Nephron (organoid): ENCODE data around the gene RIC8B.

ENCODE experiments used
- H3K27ac Mint-ChIP-seq, 3 experiments: 2 replicates each; pipeline ENCODE4 v1.8.0; 2020; ENCODE audit warnings: mixed read lengths in 3 of 3, mild to moderate bottlenecking in 2 of 3, moderate library complexity in 1 of 3
- H3K27me3 Mint-ChIP-seq: 2 replicates; pipeline ENCODE4 v1.8.0; 2021; ENCODE audit warnings: low read depth, mild to moderate bottlenecking, moderate library complexity, mixed read lengths
- H3K36me3 Mint-ChIP-seq: 2 replicates; pipeline ENCODE4 v1.8.0; 2020; ENCODE audit warnings: low read depth, mixed read lengths
- H3K4me1 Mint-ChIP-seq: 2 replicates; pipeline ENCODE4 v1.8.0; 2020; ENCODE audit warnings: mixed read lengths
- H3K4me3 Mint-ChIP-seq, 3 experiments: 2 replicates each; pipeline ENCODE4 v1.8.0; 2020; ENCODE audit warnings: mild to moderate bottlenecking in 3 of 3, mixed read lengths in 3 of 3, moderate library complexity in 2 of 3
- H3K9me3 Mint-ChIP-seq: 2 replicates; pipeline ENCODE4 v1.8.0; 2020; ENCODE audit warnings: mixed read lengths
- TF ChIP-seq, protein P1 (sequence below), 3 experiments: fragments of 200-600 bp; sonication (generic); IDR thresholded peaks; one replicate each; pipeline ENCODE4 v1.5.0; 2021; ENCODE audit warnings: antibody characterized with exemption in 3 of 3; ENCODE audit not compliant: unreplicated experiment in 3 of 3

Gene RIC8B

DNA sequence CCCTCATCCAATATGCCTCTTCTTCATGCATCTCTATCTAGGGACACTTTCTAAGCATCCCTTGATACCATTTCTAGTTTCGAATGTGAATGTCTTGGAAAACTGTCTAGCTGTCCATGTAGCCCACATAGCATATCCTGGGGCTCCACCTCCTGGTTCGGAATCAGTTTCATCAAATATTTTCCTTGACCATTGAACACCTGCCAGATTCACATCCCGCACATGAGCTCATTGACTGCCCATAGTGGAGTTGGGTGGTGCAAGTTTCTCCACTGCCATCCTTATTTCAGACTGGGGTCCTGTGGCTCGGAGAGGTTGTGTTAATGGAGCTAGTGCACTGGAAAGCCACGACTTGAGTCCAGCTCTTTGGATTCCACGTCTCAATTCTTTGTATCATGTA lies 122.6 kb downstream of the RIC8B start:
- Mint-ChIP-seq H3K27me3 (peaks cover 16% of the 10 kb centered on the region), H3K27ac (peak overlapping the region in 1 of 3 experiments; percentile 87), H3K4me1 (peaks cover 19% of the 10 kb centered on the region), H3K36me3 (no peaks in the 10 kb centered on the region), H3K9me3 (no peaks in the 10 kb centered on the region), H3K4me3 (no peak overlapping the region)
- TF ChIP-seq, protein P1, sequence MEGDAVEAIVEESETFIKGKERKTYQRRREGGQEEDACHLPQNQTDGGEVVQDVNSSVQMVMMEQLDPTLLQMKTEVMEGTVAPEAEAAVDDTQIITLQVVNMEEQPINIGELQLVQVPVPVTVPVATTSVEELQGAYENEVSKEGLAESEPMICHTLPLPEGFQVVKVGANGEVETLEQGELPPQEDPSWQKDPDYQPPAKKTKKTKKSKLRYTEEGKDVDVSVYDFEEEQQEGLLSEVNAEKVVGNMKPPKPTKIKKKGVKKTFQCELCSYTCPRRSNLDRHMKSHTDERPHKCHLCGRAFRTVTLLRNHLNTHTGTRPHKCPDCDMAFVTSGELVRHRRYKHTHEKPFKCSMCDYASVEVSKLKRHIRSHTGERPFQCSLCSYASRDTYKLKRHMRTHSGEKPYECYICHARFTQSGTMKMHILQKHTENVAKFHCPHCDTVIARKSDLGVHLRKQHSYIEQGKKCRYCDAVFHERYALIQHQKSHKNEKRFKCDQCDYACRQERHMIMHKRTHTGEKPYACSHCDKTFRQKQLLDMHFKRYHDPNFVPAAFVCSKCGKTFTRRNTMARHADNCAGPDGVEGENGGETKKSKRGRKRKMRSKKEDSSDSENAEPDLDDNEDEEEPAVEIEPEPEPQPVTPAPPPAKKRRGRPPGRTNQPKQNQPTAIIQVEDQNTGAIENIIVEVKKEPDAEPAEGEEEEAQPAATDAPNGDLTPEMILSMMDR (IDR thresholded peaks at IDR 0.05; ENCODE audit: unreplicated experiment in 3 of 3) = no peak

DNA sequence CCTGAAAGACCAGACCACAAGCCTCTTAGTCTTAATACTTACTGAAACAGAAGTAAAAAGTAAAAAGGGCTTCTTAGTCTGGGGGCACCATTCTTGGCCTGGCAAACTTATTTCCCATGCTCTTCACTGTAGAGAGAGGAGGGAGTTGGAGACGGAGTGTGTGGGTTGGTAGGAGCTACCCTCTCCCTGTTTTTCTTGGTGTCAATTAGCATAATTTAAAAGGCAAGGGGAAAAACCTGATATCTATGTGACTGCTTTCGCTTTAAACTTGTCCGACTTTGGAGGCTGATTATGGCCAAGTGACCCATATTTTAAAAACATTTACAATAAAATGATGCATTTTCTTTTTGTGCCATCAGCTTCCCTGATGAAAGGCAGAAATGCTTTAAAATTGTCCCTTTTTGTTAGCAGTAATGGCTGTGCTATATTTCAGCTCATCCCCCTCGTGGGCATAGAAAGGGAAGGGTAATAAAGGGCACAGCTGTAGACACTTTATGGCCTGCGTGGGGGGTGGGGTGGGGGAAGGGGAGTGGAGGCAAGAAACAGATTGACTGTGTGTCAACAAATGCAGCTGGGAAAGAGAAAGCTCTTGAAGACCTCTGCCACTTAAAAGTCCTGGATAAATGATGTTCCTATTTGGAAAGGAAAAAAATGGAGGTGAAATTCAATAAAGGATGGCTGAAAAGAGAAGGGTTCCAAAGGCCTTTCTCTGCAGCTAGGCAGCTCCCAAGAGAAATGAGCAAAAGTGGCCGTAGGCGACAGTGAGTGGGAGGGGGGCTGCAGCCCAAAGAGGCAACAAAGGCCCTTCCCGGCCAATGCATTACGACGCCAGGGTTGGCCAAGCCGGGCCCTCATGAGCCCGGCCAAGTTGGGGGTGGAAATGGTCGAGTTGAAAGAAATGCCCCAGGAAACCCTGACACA lies 123.8 kb downstream of the RIC8B start:
- peaks cover 28% of the 10 kb centered on the region for H3K27me3 Mint-ChIP-seq
- TF ChIP-seq, protein P1 (IDR thresholded peaks at IDR 0.05; ENCODE audit: unreplicated experiment in 3 of 3) = no peak
- H3K4me3 Mint-ChIP-seq = peak overlapping the region; percentile 3 to 11 (median 6)
- H3K36me3 Mint-ChIP-seq = no peaks in the 10 kb centered on the region
- no peaks in the 10 kb centered on the region for H3K9me3 Mint-ChIP-seq
- H3K4me1 Mint-ChIP-seq = peaks cover 25% of the 10 kb centered on the region
- H3K27ac Mint-ChIP-seq = peak overlapping the region; percentile 40 to 87 (median 83)

DNA sequence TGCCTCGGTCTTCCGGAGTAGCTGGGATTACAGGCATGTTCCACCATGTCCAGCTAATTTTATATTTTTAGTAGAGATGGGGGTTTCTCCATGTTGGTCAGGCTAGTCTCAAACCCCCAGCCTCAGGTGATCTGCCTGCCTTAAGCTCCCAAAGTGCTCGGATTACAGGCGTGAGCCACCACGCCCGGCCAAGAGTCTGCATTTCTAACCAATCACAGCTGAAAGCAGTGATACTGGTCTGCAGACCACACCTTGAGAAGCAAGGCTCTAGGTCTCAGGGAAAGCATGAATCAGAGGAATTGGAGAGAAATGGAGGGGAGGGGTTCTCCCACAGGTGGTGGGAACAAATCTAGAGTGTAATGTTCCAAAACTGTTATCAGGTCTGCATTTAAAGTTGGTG lies 126.1 kb downstream of the RIC8B start:
- TF ChIP-seq, protein P1 (IDR thresholded peaks at IDR 0.05; ENCODE audit: unreplicated experiment in 3 of 3) = no peak
- H3K27me3 Mint-ChIP-seq = peaks cover 33% of the 10 kb centered on the region
- H3K9me3 Mint-ChIP-seq = no peaks in the 10 kb centered on the region
- H3K36me3 Mint-ChIP-seq = no peaks in the 10 kb centered on the region
- peaks cover 27% of the 10 kb centered on the region for H3K4me1 Mint-ChIP-seq
- no peak overlapping the region for H3K4me3 Mint-ChIP-seq
- no peak overlapping the region for H3K27ac Mint-ChIP-seq

DNA sequence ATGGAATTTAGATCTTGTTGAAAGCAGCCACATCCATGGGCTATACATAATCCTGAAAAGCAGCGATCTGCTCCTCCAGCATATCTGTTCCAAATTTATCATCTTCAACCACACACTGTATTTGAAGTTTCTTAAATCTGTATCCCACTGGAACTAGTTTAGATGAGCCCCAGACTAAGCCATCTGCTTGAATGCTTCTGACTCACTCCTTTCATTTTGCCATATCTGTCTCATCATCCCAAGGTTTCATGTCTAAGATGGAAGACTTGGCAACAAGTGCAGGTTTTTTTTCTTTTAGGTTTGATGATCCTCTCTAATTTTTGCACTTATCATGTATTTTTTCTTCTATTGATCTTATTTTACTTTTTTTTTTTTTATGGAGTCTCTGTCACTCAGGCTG lies 126.8 kb downstream of the RIC8B start:
- Mint-ChIP-seq H3K27ac (no peak overlapping the region), H3K4me3 (no peak overlapping the region)

DNA sequence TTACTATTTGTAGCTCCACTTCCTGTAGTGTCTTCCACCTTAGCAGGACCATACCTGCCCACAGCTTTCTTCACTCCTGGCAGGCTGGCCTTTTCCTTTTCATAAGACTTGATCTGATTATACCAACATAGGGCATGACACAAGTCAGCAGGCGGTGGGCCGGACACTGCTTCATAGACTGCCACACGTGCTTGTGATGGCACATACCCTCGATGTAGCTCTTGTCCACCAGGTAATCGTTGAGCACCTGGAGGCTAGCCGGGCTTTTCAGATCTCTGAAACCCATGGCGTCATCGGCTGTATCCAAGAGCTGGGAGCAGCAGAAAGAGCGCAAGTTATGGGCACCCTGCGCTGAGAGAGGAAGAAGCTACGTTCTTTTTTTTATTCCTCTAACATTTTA lies 127.6 kb downstream of the RIC8B start:
- no peak overlapping the region for H3K27ac Mint-ChIP-seq
- peaks cover 24% of the 10 kb centered on the region for H3K4me1 Mint-ChIP-seq

More for the DNA sequence above, 126.8 kb downstream of the RIC8B start:
- peaks cover 35% of the 10 kb centered on the region for H3K27me3 Mint-ChIP-seq
- no peaks in the 10 kb centered on the region for H3K9me3 Mint-ChIP-seq
- no peaks in the 10 kb centered on the region for H3K36me3 Mint-ChIP-seq
- peaks cover 27% of the 10 kb centered on the region for H3K4me1 Mint-ChIP-seq
- TF ChIP-seq, protein P1 (IDR thresholded peaks at IDR 0.05; ENCODE audit: unreplicated experiment in 3 of 3) = no peak

More for the DNA sequence above, 127.6 kb downstream of the RIC8B start:
- no peak overlapping the region for H3K4me3 Mint-ChIP-seq
- no peaks in the 10 kb centered on the region for H3K36me3 Mint-ChIP-seq
- TF ChIP-seq, protein P1 (IDR thresholded peaks at IDR 0.05; ENCODE audit: unreplicated experiment in 3 of 3) = no peak
- peaks cover 40% of the 10 kb centered on the region for H3K27me3 Mint-ChIP-seq
- no peaks in the 10 kb centered on the region for H3K9me3 Mint-ChIP-seq
